GM21723 (cell line): ENCODE data around the gene SNHG17.
"Not testable (repeated sequence)": the region's sequence is repeated elsewhere in the genome, so short reads cannot be mapped to it uniquely, and the experiment has no call there.

Experiments
- ATAC-seq: cut with Tn5 transposase; IDR thresholded peaks from one replicate; pipeline ENCODE4 v1.9.1; 2021; ENCODE audit warnings: mild to moderate bottlenecking, moderate library complexity; ENCODE audit not compliant: unreplicated experiment

Gene SNHG17

GRCh38 chr20:38447931-38448675, 13.0 kb upstream of the SNHG17 start:
- no peak for ATAC-seq

GRCh38 chr20:38447251-38447661, 12.1 kb upstream of the SNHG17 start:
- no peak for ATAC-seq

GRCh38 chr20:38446441-38447209, 11.5 kb upstream of the SNHG17 start:
- peak; percentile 81 for ATAC-seq

- ATAC-seq: no peak
Observed at GRCh38 chr20:38445901-38446425, 10.8 kb upstream of the SNHG17 start.

- ATAC-seq: no peak
Observed at GRCh38 chr20:38445381-38445796, 10.3 kb upstream of the SNHG17 start.

- no peak for ATAC-seq
Observed at GRCh38 chr20:38441916-38442315, 6.8 kb upstream of the SNHG17 start.

GRCh38 chr20:38441110-38441509, 6.0 kb upstream of the SNHG17 start:
- ATAC-seq: not testable (repeated sequence)

GRCh38 chr20:38437796-38438195, 2.7 kb upstream of the SNHG17 start:
- no peak for ATAC-seq

- no peak for ATAC-seq
Observed at GRCh38 chr20:38435555-38435939, 419 bp upstream of the SNHG17 start.

GRCh38 chr20:38434301-38434741, 807 bp downstream of the SNHG17 start:
- no peak for ATAC-seq

GRCh38 chr20:38433304-38433972, 1.7 kb downstream of the SNHG17 start:
- no peak for ATAC-seq

- ATAC-seq: not testable (repeated sequence)
Observed at GRCh38 chr20:38432870-38433269, 2.3 kb downstream of the SNHG17 start.

GRCh38 chr20:38432292-38432691, 2.8 kb downstream of the SNHG17 start:
- no peak for ATAC-seq

GRCh38 chr20:38430679-38431325, 4.3 kb downstream of the SNHG17 start:
- no peak for ATAC-seq

- ATAC-seq: no peak
Observed at GRCh38 chr20:38429301-38429700, 5.8 kb downstream of the SNHG17 start.

- ATAC-seq: no peak
Observed at GRCh38 chr20:38428800-38429199, 6.3 kb downstream of the SNHG17 start.

- no peak for ATAC-seq
Observed at GRCh38 chr20:38427655-38428023, 7.5 kb downstream of the SNHG17 start.

- no peak for ATAC-seq
Observed at GRCh38 chr20:38426006-38426897, 8.9 kb downstream of the SNHG17 start.

- no peak for ATAC-seq
Observed at GRCh38 chr20:38424401-38424800, 10.7 kb downstream of the SNHG17 start.

- ATAC-seq: no peak
Observed at GRCh38 chr20:38423541-38423940, 11.6 kb downstream of the SNHG17 start.
